Lung (tissue), 12 donors: ENCODE results near the gene TRPM6. TPM values are rescaled to one million over a fixed set of nuclear protein-coding genes. Genes with fewer than 3 reads are reported as not detected.

Source experiments
- ATAC-seq: fragments of 200-7000 bp; cut with Tn5 transposase; one replicate; pipeline ENCODE4 v1.9.1; 2020; ENCODE audit warnings: moderate number of reproducible peaks; ENCODE audit not compliant: insufficient read depth, low FRiP score
- DNase-seq, 3 donors: peaks; one replicate each; pipeline ENCODE4 v3.0.0-alpha.2; 2013 to 2017
- H3K27ac ChIP-seq, 2 donors: one replicate each; pipeline ENCODE4 v1.5.1; 2013; ENCODE audit warnings: mild to moderate bottlenecking in 2 of 2, moderate library complexity in 2 of 2, control low read depth in 1 of 2, inconsistent platforms in 1 of 2, low read depth in 1 of 2, low read length in 1 of 2
- H3K27me3 ChIP-seq, 3 donors: one replicate each; pipeline ENCODE4 v1.5.1; 2013; ENCODE audit warnings: low read length in 2 of 3; ENCODE audit not compliant: control insufficient read depth in 3 of 3, insufficient read depth in 3 of 3
- H3K36me3 ChIP-seq, 4 donors: one replicate each; pipeline ENCODE4 v1.5.1; 2013; ENCODE audit warnings: low read length in 4 of 4, mild to moderate bottlenecking in 1 of 4, moderate library complexity in 1 of 4; ENCODE audit not compliant: control insufficient read depth in 4 of 4, insufficient read depth in 4 of 4
- H3K4me1 ChIP-seq, 5 donors: one replicate each; pipeline ENCODE4 v1.5.1; 2013; ENCODE audit warnings: low read length in 5 of 5, mild to moderate bottlenecking in 2 of 5, moderate library complexity in 1 of 5; ENCODE audit not compliant: control insufficient read depth in 5 of 5, insufficient read depth in 5 of 5
- H3K4me3 ChIP-seq: one replicate; pipeline ENCODE4 v1.5.1; 2013; ENCODE audit warnings: mild to moderate bottlenecking, control low read depth, moderate library complexity
- H3K9ac ChIP-seq, 2 donors: one replicate each; pipeline ENCODE4 v1.5.1; 2013; ENCODE audit warnings: low read length in 2 of 2, control low read depth in 1 of 2; ENCODE audit not compliant: insufficient read depth in 1 of 2
- H3K9me3 ChIP-seq, 4 donors: one replicate each; pipeline ENCODE4 v1.5.1; 2013; ENCODE audit warnings: low read length in 3 of 4, mild to moderate bottlenecking in 1 of 4, moderate library complexity in 1 of 4; ENCODE audit not compliant: control insufficient read depth in 4 of 4, insufficient read depth in 3 of 4
- WGBS, 2 donors: extraction: QIAGEN DNeasy Blood & Tissue Kit; methylation state at CpG; one replicate each; pipeline ENCODE4 v1.1.7; 2013; 5-methylcytosine and 5-hydroxymethylcytosine counted together
- polyA plus RNA-seq, 2 donors: library from polyadenylated mRNA; stranded (reverse); fragments of 200-250 nt; gene quantifications; one replicate each; pipeline ENCODE4 v1.2.1, GENCODE V29; 2013
- total RNA-seq, 2 donors: library from RNA; depleted of rRNA in 1 of 2; stranded (reverse); fragments of >200 nt in 1 of 2; gene quantifications; one replicate each; pipeline ENCODE4 v1.2.1, GENCODE V29; 2014 to 2021
- TF ChIP-seq, protein P1 (sequence below): IDR thresholded peaks from 2 replicates; pipeline ENCODE4 v1.5.1; 2012; ENCODE audit warnings: mild to moderate bottlenecking; ENCODE audit errors: control extremely low read depth, extremely low read depth
- donor health status: control.
- donor health status: control.
- donor health status: Bipolar disorder and iron deficiency.
- donor health status: healthy.
- donor health status: DM: yes; HTN: yes; CAD: no.

Gene TRPM6
- total and polyA plus RNA-seq, 4 donors, result 0.10 to 2.3 (median 0.70) TPM

DNA sequence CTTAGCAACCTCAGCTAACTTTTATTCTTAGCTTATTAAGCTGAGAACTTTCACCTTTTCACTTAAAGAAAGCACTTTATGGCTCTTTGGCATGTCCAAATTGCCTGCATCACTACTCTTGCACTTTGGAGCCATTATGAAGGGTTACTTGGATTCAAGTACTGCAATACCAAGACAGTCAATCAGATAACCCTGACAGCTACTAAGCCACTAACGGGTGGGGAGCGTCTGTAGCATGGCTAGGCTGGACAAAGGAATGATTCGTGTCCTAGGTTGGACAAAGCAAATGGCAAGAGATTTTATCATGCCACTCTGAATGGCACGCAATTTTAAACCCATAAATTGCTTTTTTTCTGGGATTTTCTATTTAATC, 39.6 kb downstream of the TRPM6 start:
- Histone ChIP-seq H3K9ac (no peak overlapping the region), H3K4me3 (no peak overlapping the region), H3K4me1 (no peaks in the 10 kb centered on the region), H3K9me3 (no peaks in the 10 kb centered on the region), H3K27me3 (no peaks in the 10 kb centered on the region), H3K27ac (no peak overlapping the region), H3K36me3 (no peaks in the 10 kb centered on the region)
- DNase-seq (no peak), ATAC-seq (no peak)
- WGBS, 2 donors, result 78 to 92% methylated on average over 4 of the region's 4 CpGs
- TF ChIP-seq, protein P1, sequence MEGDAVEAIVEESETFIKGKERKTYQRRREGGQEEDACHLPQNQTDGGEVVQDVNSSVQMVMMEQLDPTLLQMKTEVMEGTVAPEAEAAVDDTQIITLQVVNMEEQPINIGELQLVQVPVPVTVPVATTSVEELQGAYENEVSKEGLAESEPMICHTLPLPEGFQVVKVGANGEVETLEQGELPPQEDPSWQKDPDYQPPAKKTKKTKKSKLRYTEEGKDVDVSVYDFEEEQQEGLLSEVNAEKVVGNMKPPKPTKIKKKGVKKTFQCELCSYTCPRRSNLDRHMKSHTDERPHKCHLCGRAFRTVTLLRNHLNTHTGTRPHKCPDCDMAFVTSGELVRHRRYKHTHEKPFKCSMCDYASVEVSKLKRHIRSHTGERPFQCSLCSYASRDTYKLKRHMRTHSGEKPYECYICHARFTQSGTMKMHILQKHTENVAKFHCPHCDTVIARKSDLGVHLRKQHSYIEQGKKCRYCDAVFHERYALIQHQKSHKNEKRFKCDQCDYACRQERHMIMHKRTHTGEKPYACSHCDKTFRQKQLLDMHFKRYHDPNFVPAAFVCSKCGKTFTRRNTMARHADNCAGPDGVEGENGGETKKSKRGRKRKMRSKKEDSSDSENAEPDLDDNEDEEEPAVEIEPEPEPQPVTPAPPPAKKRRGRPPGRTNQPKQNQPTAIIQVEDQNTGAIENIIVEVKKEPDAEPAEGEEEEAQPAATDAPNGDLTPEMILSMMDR, result no peak

DNA sequence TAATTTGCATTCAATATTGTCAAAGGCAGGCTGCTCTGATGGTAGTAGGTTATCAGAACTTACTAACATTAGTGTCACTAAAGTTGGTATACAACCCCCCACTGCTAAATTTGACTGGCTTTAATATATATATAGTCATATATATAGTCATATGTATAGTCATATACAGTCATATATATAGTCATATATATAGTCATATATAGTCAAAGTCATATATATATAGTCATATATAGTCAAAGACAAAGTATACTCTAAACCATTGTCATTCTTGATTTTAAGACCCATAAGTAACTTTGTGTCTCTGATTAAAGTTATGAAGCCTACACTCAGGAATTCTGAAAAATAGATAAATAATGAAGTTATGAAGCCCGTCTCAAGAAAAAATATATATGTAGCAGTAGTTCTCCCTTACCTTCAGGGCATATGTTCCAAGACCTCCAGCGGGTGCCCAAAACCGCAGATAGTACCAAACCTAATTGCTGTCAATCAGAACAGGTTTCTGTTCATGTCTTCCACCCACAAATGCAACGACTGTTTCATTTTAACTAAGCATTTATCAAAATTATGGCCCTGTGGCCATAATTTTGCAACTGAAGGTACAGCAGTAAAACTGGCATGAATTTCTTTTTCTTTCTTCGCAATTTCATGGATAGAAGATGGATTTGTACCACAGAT, 40.1 kb downstream of the TRPM6 start:
- Histone ChIP-seq H3K36me3 (no peaks in the 10 kb centered on the region), H3K9ac (no peak overlapping the region), H3K27ac (no peak overlapping the region), H3K27me3 (no peaks in the 10 kb centered on the region), H3K4me3 (no peak overlapping the region), H3K9me3 (no peaks in the 10 kb centered on the region), H3K4me1 (no peaks in the 10 kb centered on the region)
- TF ChIP-seq, protein P1, result no peak
- 92% methylated on average over 5 of the region's 5 CpGs for WGBS, 2 donors
- ATAC-seq, result no peak
- DNase-seq, result no peak

DNA sequence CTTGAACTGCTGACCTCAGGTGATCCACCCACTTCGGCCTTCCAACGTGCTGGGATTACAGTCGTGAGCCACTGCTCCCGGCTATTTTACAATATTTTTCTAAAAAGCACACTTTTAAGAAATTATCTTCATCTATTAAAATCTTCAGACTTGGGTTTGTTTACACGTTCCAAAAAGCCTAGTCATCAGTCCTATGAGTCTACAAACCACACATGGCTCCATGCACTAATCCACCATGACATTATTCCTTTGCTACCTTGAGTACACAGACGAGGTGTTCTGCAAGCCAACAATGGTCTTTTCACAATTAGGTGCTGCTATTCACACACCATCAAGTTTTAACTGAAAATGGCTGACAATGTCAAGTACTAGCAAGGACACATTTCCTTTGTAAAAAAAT, 41.0 kb downstream of the TRPM6 start:
- TF ChIP-seq, protein P1, result no peak
- 89 to 93% methylated on average over 6 of the region's 6 CpGs for WGBS, 2 donors
- Histone ChIP-seq H3K9me3 (no peaks in the 10 kb centered on the region), H3K9ac (no peak overlapping the region), H3K27ac (no peak overlapping the region), H3K4me3 (no peak overlapping the region), H3K27me3 (no peaks in the 10 kb centered on the region), H3K36me3 (no peaks in the 10 kb centered on the region), H3K4me1 (no peaks in the 10 kb centered on the region)
- no peak for ATAC-seq
- DNase-seq, result no peak

DNA sequence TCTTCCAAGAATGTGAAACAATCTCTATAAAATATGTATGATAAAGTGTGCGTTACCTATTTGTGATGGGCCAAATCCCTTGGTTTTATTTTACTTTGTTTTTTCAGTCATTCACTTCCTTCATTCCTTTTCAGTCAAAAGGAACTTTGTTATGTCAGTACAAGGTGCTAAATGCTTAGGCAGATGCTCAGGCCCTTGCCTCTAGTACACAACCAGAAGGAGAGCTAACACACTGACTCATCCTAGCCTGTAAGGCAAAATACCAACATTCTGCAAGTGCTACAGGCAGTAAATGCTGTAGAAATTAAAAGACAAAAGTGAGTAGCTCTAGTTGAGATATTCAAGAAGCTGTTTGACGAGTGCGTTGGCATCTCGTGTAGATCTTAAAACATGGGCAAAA, 49.4 kb downstream of the TRPM6 start:
- WGBS, 2 donors, result 86 to 91% methylated on average over 4 of the region's 4 CpGs
- DNase-seq, result no peak
- no peaks in the 10 kb centered on the region for H3K36me3 ChIP-seq
- no peak overlapping the region for H3K27ac ChIP-seq
- H3K9ac ChIP-seq, result no peak overlapping the region
- H3K27me3 ChIP-seq, result no peaks in the 10 kb centered on the region
- no peak overlapping the region for H3K4me3 ChIP-seq
- no peaks in the 10 kb centered on the region for H3K9me3 ChIP-seq
- no peak for ATAC-seq
- TF ChIP-seq, protein P1, result no peak
- H3K4me1 ChIP-seq, result peaks cover 0 to 1% (median 0%) of the 10 kb centered on the region in 5 donors
